ENCODE results near the gene TTYH1. TPM values are rescaled to one million over a fixed set of nuclear protein-coding genes. Genes with fewer than 3 reads are reported as not detected.

Gene TTYH1
- total and polyA plus RNA-seq, 4 donors = 0.05 to 0.46 (median 0.18) TPM; not detected in 1

- H3K9ac ChIP-seq (ENCODE audit: insufficient read depth in 1 of 2, low read length in 2 of 2) = no peak overlapping the region
- TF ChIP-seq CTCF (IDR thresholded peaks at IDR 0.05; ENCODE audit: control extremely low read depth, extremely low read depth) = no peak
- peaks cover 0 to 9% (median 0%) of the 10 kb centered on the region in 4 donors for H3K9me3 ChIP-seq (ENCODE audit: control insufficient read depth in 4 of 4, insufficient read depth in 3 of 4, low read length in 3 of 4)
- DNase-seq = no peak
- no peak overlapping the region for H3K4me3 ChIP-seq
- H3K4me1 ChIP-seq (ENCODE audit: control insufficient read depth in 5 of 5, insufficient read depth in 5 of 5, low read length in 5 of 5) = peaks cover 0 to 17% (median 6%) of the 10 kb centered on the region in 5 donors
- WGBS, 2 donors = 6 to 8% methylated on average over 28 of the region's 28 CpGs
- ATAC-seq (ENCODE audit: insufficient read depth, low FRiP score) = no peak
- H3K27ac ChIP-seq (ENCODE audit: low read depth in 1 of 2, low read length in 1 of 2) = no peak overlapping the region
- peaks cover 8 to 32% (median 31%) of the 10 kb centered on the region in 3 donors for H3K27me3 ChIP-seq (ENCODE audit: control insufficient read depth in 3 of 3, insufficient read depth in 3 of 3, low read length in 2 of 3)
- H3K36me3 ChIP-seq (ENCODE audit: control insufficient read depth in 4 of 4, insufficient read depth in 4 of 4, low read length in 4 of 4) = no peaks in the 10 kb centered on the region
These were observed 823 bp downstream of the TTYH1 start for GRCh38 chr19:54415901-54416673.

GRCh38 chr19:54416695-54417491 is 1.6 kb downstream of the TTYH1 start:
- no peak overlapping the region for H3K9ac ChIP-seq (ENCODE audit: insufficient read depth in 1 of 2, low read length in 2 of 2)
- H3K27me3 ChIP-seq (ENCODE audit: control insufficient read depth in 3 of 3, insufficient read depth in 3 of 3, low read length in 2 of 3) = peaks cover 8 to 32% (median 31%) of the 10 kb centered on the region in 3 donors
- no peak for ATAC-seq (ENCODE audit: insufficient read depth, low FRiP score)
- no peak for DNase-seq
- H3K4me3 ChIP-seq = no peak overlapping the region
- H3K36me3 ChIP-seq (ENCODE audit: control insufficient read depth in 4 of 4, insufficient read depth in 4 of 4, low read length in 4 of 4) = no peaks in the 10 kb centered on the region
- H3K4me1 ChIP-seq (ENCODE audit: control insufficient read depth in 5 of 5, insufficient read depth in 5 of 5, low read length in 5 of 5) = peaks cover 0 to 17% (median 6%) of the 10 kb centered on the region in 5 donors
- no peak overlapping the region for H3K27ac ChIP-seq (ENCODE audit: low read depth in 1 of 2, low read length in 1 of 2)
- WGBS, 2 donors = 35 to 43% methylated on average over 43 to 44 of the region's 44 CpGs
- H3K9me3 ChIP-seq (ENCODE audit: control insufficient read depth in 4 of 4, insufficient read depth in 3 of 4, low read length in 3 of 4) = peaks cover 0 to 9% (median 0%) of the 10 kb centered on the region in 4 donors
- TF ChIP-seq CTCF (IDR thresholded peaks at IDR 0.05; ENCODE audit: control extremely low read depth, extremely low read depth) = no peak

- peaks cover 0 to 9% (median 0%) of the 10 kb centered on the region in 4 donors for H3K9me3 ChIP-seq (ENCODE audit: control insufficient read depth in 4 of 4, insufficient read depth in 3 of 4, low read length in 3 of 4)
- peak overlapping the region; percentile 9 for H3K4me3 ChIP-seq
- H3K4me1 ChIP-seq (ENCODE audit: control insufficient read depth in 5 of 5, insufficient read depth in 5 of 5, low read length in 5 of 5) = peaks cover 0 to 17% (median 6%) of the 10 kb centered on the region in 5 donors
- H3K27ac ChIP-seq (ENCODE audit: low read depth in 1 of 2, low read length in 1 of 2) = no peak overlapping the region
- DNase-seq (peak in 1 of 3 donors; percentile 50), ATAC-seq (ENCODE audit: insufficient read depth, low FRiP score) (no peak)
- 11 to 16% methylated on average over 24 to 25 of the region's 25 CpGs for WGBS, 2 donors
- H3K36me3 ChIP-seq (ENCODE audit: control insufficient read depth in 4 of 4, insufficient read depth in 4 of 4, low read length in 4 of 4) = no peaks in the 10 kb centered on the region
- TF ChIP-seq CTCF (IDR thresholded peaks at IDR 0.05; ENCODE audit: control extremely low read depth, extremely low read depth) = no peak
- H3K9ac ChIP-seq (ENCODE audit: insufficient read depth in 1 of 2, low read length in 2 of 2) = no peak overlapping the region
- H3K27me3 ChIP-seq (ENCODE audit: control insufficient read depth in 3 of 3, insufficient read depth in 3 of 3, low read length in 2 of 3) = peaks cover 11 to 32% (median 31%) of the 10 kb centered on the region in 3 donors
These were observed 3.0 kb downstream of the TTYH1 start for GRCh38 chr19:54418030-54418929.

All from lung (tissue), 12 donors.